Naive B cell (primary cell): ENCODE measurements around the gene ACTL6B. TPM values are rescaled to one million over a fixed set of nuclear protein-coding genes. Genes with fewer than 3 reads are reported as not detected.
A peak's percentile ranks its signal among the peaks of the same experiment; 100 is the strongest.
"Not testable (repeated sequence)": the region's sequence is repeated elsewhere in the genome, so short reads cannot be mapped to it uniquely, and the experiment has no call there.

Source experiments
- ATAC-seq, 2 donors: fragments of 150-1000 bp; cut with Tn5 transposase; 2 replicates each; pipeline ENCODE4 v1.10.0; 2021; ENCODE audit warnings: low read depth in 2 of 2, mild to moderate bottlenecking in 2 of 2, moderate library complexity in 2 of 2
- DNase-seq: peaks from one replicate; pipeline ENCODE4 v3.0.0; 2022
- H3K27ac Mint-ChIP-seq, 6 donors: one replicate each; pipeline ENCODE4 v1.8.0; 2020 to 2022; ENCODE audit warnings: mild to moderate bottlenecking in 6 of 6, mixed read lengths in 6 of 6, moderate library complexity in 5 of 6, inconsistent platforms in 2 of 6
- H3K27me3 Mint-ChIP-seq, 3 donors: one replicate each; pipeline ENCODE4 v1.8.0; 2021 to 2022; ENCODE audit warnings: mixed read lengths in 3 of 3, mild to moderate bottlenecking in 1 of 3
- H3K36me3 Mint-ChIP-seq, 2 donors: one replicate each; pipeline ENCODE4 v1.8.0; 2020 to 2022; ENCODE audit warnings: mixed read lengths in 2 of 2, inconsistent platforms in 1 of 2, mild to moderate bottlenecking in 1 of 2
- H3K4me1 Mint-ChIP-seq, 3 donors: one replicate each; pipeline ENCODE4 v1.8.0; 2020 to 2022; ENCODE audit warnings: mixed read lengths in 3 of 3, inconsistent platforms in 1 of 3, mild to moderate bottlenecking in 1 of 3, moderate library complexity in 1 of 3
- H3K4me3 Mint-ChIP-seq, 8 donors: one replicate each; pipeline ENCODE4 v1.8.0; 2020 to 2022; ENCODE audit warnings: mild to moderate bottlenecking in 8 of 8, mixed read lengths in 8 of 8, moderate library complexity in 8 of 8, inconsistent platforms in 2 of 8
- H3K9me3 Mint-ChIP-seq, 7 donors: one replicate each; pipeline ENCODE4 v1.8.0; 2020 to 2022; ENCODE audit warnings: mixed read lengths in 7 of 7, mild to moderate bottlenecking in 5 of 7, inconsistent platforms in 2 of 7, moderate library complexity in 1 of 7
- polyA plus RNA-seq, 6 donors: library from polyadenylated mRNA; unstranded; fragments of 300-500 nt; fragmentation: Illumina TruSeq; gene quantifications; one replicate each; pipeline ENCODE4 v1.2.3, GENCODE V29; 2021; ENCODE audit warnings: low read depth in 6 of 6

The ACTL6B gene
- not detected for polyA plus RNA-seq

DNA sequence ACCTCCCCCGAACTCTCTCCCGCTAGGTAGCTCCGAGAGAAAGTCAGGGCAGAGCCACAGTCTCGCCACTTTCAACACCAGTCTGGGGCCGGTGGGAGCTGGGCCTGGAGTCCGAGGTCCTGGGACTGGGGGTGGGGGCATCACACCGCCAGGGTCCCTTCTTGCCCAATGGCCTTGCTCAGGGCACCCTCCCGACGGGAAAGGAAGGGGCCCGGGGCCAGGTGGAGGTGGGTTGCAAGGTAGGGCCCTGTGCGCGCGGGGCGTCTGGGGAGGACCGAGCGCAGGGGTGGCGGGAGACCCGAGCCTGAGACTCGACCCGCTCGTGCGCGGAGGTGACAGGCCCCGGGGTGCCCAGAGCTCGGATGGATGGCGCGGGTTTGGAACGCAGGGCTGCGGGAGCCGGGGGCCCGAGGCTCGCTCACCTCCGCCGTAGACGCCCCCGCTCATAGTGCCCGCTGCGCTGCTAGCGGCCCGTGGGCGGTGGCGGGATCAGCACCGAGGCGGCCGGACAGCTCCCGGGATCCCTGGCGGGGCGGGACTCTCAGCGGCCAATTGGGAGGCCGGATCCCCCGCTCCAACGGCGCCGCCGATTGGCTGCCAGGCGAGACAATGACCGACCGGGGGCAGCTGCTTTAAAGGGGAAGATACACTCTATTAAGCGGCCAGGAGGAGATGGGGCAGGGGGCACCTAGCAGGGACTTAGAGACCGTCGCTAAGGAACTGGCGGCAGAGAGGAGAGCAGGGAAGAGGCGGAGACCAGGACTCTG, at the start of gene ACTL6B:
ACTL6B (minus strand) TSS at position 541 of the 767 bp plus-strand sequence; CDS start at position 447, 94 bp downstream.
- Mint-ChIP-seq H3K36me3 (peaks cover 0 to 10% of the 10 kb centered on the region in 2 donors), H3K27me3 (peaks cover 34 to 71% (median 52%) of the 10 kb centered on the region in 3 donors), H3K27ac (peak within 1 kb of the TSS in 1 of 6 donors; percentile 51), H3K9me3 (peaks cover 0 to 3% (median 0%) of the 10 kb centered on the region in 7 donors), H3K4me3 (peak within 1 kb of the TSS in 1 of 8 donors; percentile 47), H3K4me1 (peaks cover 0 to 7% (median 5%) of the 10 kb centered on the region in 3 donors)
- ATAC-seq: peak; percentile 48 to 56
- no peak for DNase-seq

GRCh38 chr7:100705320-100705752, 49.1 kb upstream of the ACTL6B start:
- Mint-ChIP-seq H3K4me1 (peaks cover 15 to 27% (median 19%) of the 10 kb centered on the region in 3 donors), H3K36me3 (no peaks in the 10 kb centered on the region), H3K9me3 (no peaks in the 10 kb centered on the region), H3K27me3 (no peaks in the 10 kb centered on the region), H3K4me3 (peak overlapping the region; percentile 92 to 97 (median 95)), H3K27ac (peak overlapping the region in 5 of 6 donors; percentile 73 to 94 (median 80))
- ATAC-seq: peak; percentile 57 to 59
- DNase-seq: peak; percentile 74

DNA sequence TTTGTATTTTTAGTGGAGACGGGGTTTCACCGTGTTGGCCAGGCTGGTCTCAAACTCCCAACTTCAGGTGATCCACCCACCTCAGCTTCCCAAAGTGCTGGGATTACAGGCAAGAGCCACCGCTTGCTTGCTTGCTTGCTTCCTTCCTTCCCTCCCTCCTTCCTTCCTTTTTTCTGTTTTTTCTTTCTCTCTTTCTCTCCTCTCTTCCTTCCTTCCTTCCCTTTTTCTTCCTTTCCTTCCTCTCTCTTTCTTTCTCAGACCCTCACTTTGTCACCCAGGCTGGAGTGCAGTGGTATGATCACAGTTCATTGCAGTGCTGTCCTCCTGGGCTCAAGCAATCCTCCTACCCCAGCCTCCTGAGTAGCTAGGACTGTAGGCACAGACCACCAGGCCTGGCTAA, 44.8 kb upstream of the ACTL6B start:
- not testable (repeated sequence) for H3K9me3 Mint-ChIP-seq

DNA sequence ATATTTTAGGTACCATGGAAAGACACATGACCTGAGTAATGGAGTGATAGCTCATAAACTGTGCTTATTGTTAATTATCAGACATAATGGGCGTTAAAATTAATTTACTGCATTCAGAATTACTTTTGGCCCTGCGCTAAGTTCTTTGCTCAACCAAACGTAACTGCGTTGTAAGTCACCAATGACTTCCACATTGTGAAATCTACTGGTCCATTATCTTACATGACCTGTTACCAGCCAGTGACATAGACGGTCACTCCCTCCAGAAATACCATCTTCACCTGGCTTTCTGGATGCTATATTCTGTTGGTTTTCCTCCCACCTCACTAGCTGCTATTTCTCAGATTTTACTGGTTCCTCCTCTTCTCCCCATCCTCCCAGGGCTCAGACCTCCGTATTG, 42.8 kb upstream of the ACTL6B start:
- no peak overlapping the region for H3K4me3 Mint-ChIP-seq
- H3K27me3 Mint-ChIP-seq: peaks cover 0 to 10% (median 0%) of the 10 kb centered on the region in 3 donors
- DNase-seq (no peak), ATAC-seq (no peak)
- no peaks in the 10 kb centered on the region for H3K36me3 Mint-ChIP-seq
- H3K4me1 Mint-ChIP-seq: peaks cover 6 to 21% (median 16%) of the 10 kb centered on the region in 3 donors
- no peaks in the 10 kb centered on the region for H3K9me3 Mint-ChIP-seq
- no peak overlapping the region for H3K27ac Mint-ChIP-seq

More for the DNA sequence above, 44.8 kb upstream of the ACTL6B start:
- H3K36me3 Mint-ChIP-seq, H3K27ac Mint-ChIP-seq, DNase-seq, ATAC-seq, H3K4me3 Mint-ChIP-seq, H3K27me3 Mint-ChIP-seq: not testable (repeated sequence)
- H3K4me1 Mint-ChIP-seq: peaks cover 5 to 15% (median 6%) of the 10 kb centered on the region in 3 donors

GRCh38 chr7:100696123-100696521, 39.9 kb upstream of the ACTL6B start:
- Mint-ChIP-seq H3K27me3 (peaks cover 0 to 10% (median 0%) of the 10 kb centered on the region in 3 donors), H3K4me1 (peaks cover 27 to 40% (median 39%) of the 10 kb centered on the region in 3 donors), H3K27ac (peak overlapping the region in 2 of 6 donors; percentile 77 to 84), H3K36me3 (no peaks in the 10 kb centered on the region), H3K4me3 (peak overlapping the region in 6 of 8 donors; percentile 72 to 90 (median 83)), H3K9me3 (no peaks in the 10 kb centered on the region)
- DNase-seq: no peak
- no peak for ATAC-seq

- ATAC-seq: peak; percentile 70 to 73
- H3K36me3 Mint-ChIP-seq: no peaks in the 10 kb centered on the region
- H3K4me1 Mint-ChIP-seq: peaks cover 33 to 56% (median 45%) of the 10 kb centered on the region in 3 donors
- peak; percentile 73 for DNase-seq
- peaks cover 0 to 3% (median 0%) of the 10 kb centered on the region in 3 donors for H3K27me3 Mint-ChIP-seq
- H3K27ac Mint-ChIP-seq: peak within 1 kb of the TSS; percentile 85 to 97 (median 94)
- H3K9me3 Mint-ChIP-seq: peaks cover 0 to 2% (median 0%) of the 10 kb centered on the region in 7 donors
- peak within 1 kb of the TSS; percentile 87 to 98 (median 92) for H3K4me3 Mint-ChIP-seq
Observed at GRCh38 chr7:100694098-100694745, 38.0 kb upstream of the ACTL6B start, which contains the start of gene GIGYF1. GIGYF1 (minus strand) TSS chr7:100694250; CDS start chr7:100688238, 6,012 bp downstream.

- peaks cover 41 to 63% (median 50%) of the 10 kb centered on the region in 3 donors for H3K4me1 Mint-ChIP-seq
- H3K4me3 Mint-ChIP-seq: peak overlapping the region; percentile 87 to 98 (median 92)
- DNase-seq: no peak
- H3K27me3 Mint-ChIP-seq: no peaks in the 10 kb centered on the region
- H3K9me3 Mint-ChIP-seq: peaks cover 0 to 2% (median 0%) of the 10 kb centered on the region in 7 donors
- peak; percentile 32 to 34 for ATAC-seq
- no peaks in the 10 kb centered on the region for H3K36me3 Mint-ChIP-seq
- H3K27ac Mint-ChIP-seq: peak overlapping the region; percentile 82 to 95 (median 92)
Observed at GRCh38 chr7:100693312-100694097, 37.3 kb upstream of the ACTL6B start.

- DNase-seq (no peak), ATAC-seq (no peak)
- Mint-ChIP-seq H3K4me3 (peak overlapping the region; percentile 87 to 98 (median 92)), H3K9me3 (peaks cover 0 to 2% (median 0%) of the 10 kb centered on the region in 7 donors), H3K4me1 (peaks cover 41 to 63% (median 55%) of the 10 kb centered on the region in 3 donors), H3K27me3 (no peaks in the 10 kb centered on the region), H3K36me3 (no peaks in the 10 kb centered on the region), H3K27ac (peak overlapping the region; percentile 11 to 95 (median 92))
Observed at GRCh38 chr7:100692578-100692961, 36.3 kb upstream of the ACTL6B start.

DNA sequence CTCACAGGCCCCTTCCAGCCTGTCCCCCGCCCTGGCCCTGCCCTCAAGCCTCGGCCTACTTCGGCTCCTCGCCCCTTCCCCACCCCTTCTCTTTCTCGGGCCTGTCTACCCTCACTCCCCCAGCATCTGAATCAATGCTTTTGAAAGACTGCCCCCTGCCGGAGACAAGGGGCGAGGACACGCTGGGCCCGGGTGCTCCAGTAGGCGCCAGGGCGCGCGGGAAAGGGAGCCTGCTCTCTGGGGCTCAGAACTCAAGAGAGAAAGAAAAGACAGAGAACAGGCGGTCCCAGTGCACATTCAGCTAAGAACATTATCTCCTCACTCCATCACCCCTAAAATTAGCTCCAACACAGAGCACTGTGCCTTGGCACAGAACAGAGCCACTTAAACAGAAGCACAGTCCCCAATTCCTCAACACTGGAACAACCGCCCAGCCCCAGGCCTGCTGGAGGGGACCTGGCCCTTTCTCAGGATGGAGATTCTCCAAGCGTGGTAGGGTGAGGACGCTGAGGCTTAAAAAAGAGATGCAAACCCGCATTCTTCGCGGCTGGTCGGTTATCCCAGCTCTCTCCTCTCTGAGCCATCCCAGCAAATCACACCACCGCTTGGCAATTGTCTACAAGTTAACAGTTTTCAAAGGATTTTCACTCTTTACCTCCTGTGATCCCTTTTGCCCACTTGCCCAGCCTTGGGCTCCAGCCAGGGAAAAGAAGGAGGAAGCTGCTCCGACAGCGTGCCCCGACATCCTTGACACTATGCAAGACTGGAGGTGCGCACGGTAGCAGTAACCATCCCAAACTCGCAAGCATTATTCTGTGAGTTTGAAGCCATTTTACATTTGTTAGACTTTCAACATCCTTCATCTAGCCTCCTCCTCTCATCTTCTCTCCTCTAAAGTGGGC, 35.7 kb upstream of the ACTL6B start:
- ATAC-seq: peak; percentile 60 to 65
- peak overlapping the region in 5 of 6 donors; percentile 26 to 93 (median 33) for H3K27ac Mint-ChIP-seq

DNA sequence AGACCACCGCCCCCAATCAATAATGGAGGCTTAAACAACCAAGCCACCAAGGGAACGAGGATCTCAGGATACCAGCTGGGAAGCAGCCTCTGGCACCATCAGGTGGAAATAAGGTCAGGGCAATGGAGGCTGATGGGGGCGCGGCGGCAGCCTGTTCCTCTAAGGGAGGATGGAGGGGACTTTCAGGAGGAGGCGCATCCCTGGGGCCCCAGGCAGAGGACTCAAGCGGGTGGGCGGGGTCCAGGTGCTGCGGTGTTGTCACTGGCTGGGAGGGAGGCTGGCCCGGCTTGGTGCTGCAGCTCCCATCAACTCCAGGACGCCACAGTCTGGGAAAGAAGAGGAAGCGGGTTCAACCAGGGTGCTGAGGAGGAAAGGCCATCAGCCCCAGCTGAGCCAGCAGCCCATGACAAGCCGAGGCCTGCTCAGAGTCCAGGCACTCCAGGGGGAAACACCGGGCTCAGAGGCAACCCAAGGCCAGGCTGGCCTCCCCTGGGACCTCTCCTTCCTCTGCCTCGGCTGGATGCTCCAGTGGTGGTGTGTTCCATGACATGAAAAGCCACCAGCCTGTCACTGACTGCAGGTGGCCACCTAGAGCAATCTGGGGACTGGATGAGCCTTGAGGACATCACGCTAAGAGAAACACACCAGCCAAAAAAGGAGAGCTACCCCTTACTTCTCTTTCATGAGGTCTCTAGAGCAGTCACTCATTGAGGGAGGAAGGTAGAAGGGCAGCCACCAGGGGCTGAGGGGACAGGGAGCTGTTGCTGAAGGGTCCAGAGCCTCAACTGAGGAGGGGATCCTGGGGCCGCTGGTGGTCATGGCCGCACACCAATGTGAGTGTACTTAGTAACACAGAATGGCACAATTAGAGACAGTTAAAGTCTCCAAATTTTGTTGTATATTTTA, 33.2 kb upstream of the ACTL6B start:
- Mint-ChIP-seq H3K9me3 (peaks cover 0 to 2% (median 0%) of the 10 kb centered on the region in 7 donors), H3K36me3 (no peaks in the 10 kb centered on the region), H3K27ac (peak overlapping the region in 5 of 6 donors; percentile 7 to 92 (median 17)), H3K4me3 (peak overlapping the region in 6 of 8 donors; percentile 3 to 69 (median 44)), H3K4me1 (peaks cover 40 to 47% (median 44%) of the 10 kb centered on the region in 3 donors), H3K27me3 (no peaks in the 10 kb centered on the region)
- no peak for DNase-seq
- no peak for ATAC-seq

More for the DNA sequence above, 35.7 kb upstream of the ACTL6B start:
- peaks cover 42 to 63% (median 55%) of the 10 kb centered on the region in 3 donors for H3K4me1 Mint-ChIP-seq
- H3K9me3 Mint-ChIP-seq: peaks cover 0 to 2% (median 0%) of the 10 kb centered on the region in 7 donors
- DNase-seq: peak; percentile 75
- no peaks in the 10 kb centered on the region for H3K27me3 Mint-ChIP-seq
- peak overlapping the region; percentile 87 to 98 (median 92) for H3K4me3 Mint-ChIP-seq
- H3K36me3 Mint-ChIP-seq: no peaks in the 10 kb centered on the region

- Mint-ChIP-seq H3K4me3 (peak overlapping the region in 1 of 8 donors; percentile 52), H3K36me3 (no peaks in the 10 kb centered on the region)
Observed at GRCh38 chr7:100688326-100688860, 32.1 kb upstream of the ACTL6B start.

More at GRCh38 chr7:100688326-100688860, 32.1 kb upstream of the ACTL6B start:
- no peak for ATAC-seq
- no peak for DNase-seq
- Mint-ChIP-seq H3K9me3 (peaks cover 0 to 2% (median 0%) of the 10 kb centered on the region in 7 donors), H3K4me1 (peaks cover 39 to 46% (median 42%) of the 10 kb centered on the region in 3 donors), H3K27ac (peak overlapping the region in 3 of 6 donors; percentile 17 to 93 (median 79)), H3K27me3 (no peaks in the 10 kb centered on the region)
